Smooth muscle cell (in vitro differentiated cells): Measurements from ENCODE around the gene TBX22. TPM values are rescaled to one million over a fixed set of nuclear protein-coding genes. Genes with fewer than 3 reads are reported as not detected.

Source experiments
- DNase-seq: peaks from one replicate; lab custom pipeline; 2025; ENCODE audit not compliant: unreplicated experiment; lab: John Stamatoyannopoulos, UW
- H2AFZ ChIP-seq: fragments of 200-600 bp; sonication (generic); 2 replicates; pipeline ENCODE4 v1.6.0; 2016; ENCODE audit warnings: antibody characterized with exemption, low read depth, mild to moderate bottlenecking
- H3F3A ChIP-seq: fragments of 200-600 bp; sonication (generic); 2 replicates; pipeline ENCODE4 v1.6.0; 2017; ENCODE audit warnings: antibody characterized with exemption, low read depth
- H3K27ac ChIP-seq: fragments of 200-600 bp; sonication (generic); 2 replicates; pipeline ENCODE4 v1.5.1; 2016; ENCODE audit warnings: low read depth, mild to moderate bottlenecking
- H3K27me3 ChIP-seq: fragments of 200-600 bp; sonication (generic); 2 replicates; pipeline ENCODE4 v1.6.1; 2016; ENCODE audit warnings: low read depth, mild to moderate bottlenecking
- H3K36me3 ChIP-seq: fragments of 200-600 bp; sonication (generic); 2 replicates; pipeline ENCODE4 v1.5.1; 2016; ENCODE audit warnings: low read depth
- H3K4me1 ChIP-seq: fragments of 200-600 bp; sonication (generic); 2 replicates; pipeline ENCODE4 v1.5.1; 2016; ENCODE audit warnings: low read depth
- H3K4me2 ChIP-seq: fragments of 200-600 bp; sonication (generic); 2 replicates; pipeline ENCODE4 v1.6.0; 2016; ENCODE audit warnings: mild to moderate bottlenecking
- H3K4me3 ChIP-seq: fragments of 200-600 bp; sonication (generic); 2 replicates; pipeline ENCODE4 v1.5.1; 2016; ENCODE audit warnings: mild to moderate bottlenecking
- H3K79me2 ChIP-seq: fragments of 200-600 bp; sonication (generic); 2 replicates; pipeline ENCODE4 v1.6.0; 2016; ENCODE audit warnings: low read depth, mild to moderate bottlenecking
- H3K9ac ChIP-seq: fragments of 200-600 bp; sonication (generic); 2 replicates; pipeline ENCODE4 v1.6.0; 2016; ENCODE audit warnings: low read depth
- H3K9me3 ChIP-seq: fragments of 200-600 bp; sonication (generic); replicated peaks from 2 replicates; pipeline ENCODE4 v1.5.1; 2016; ENCODE audit warnings: low read depth
- H4K20me1 ChIP-seq: fragments of 200-600 bp; sonication (generic); 2 replicates; pipeline ENCODE4 v1.6.0; 2016; ENCODE audit warnings: low read depth
- CTCF ChIP-seq: fragments of 200-600 bp; sonication (generic); IDR thresholded peaks from 2 replicates; pipeline ENCODE4 v1.5.1; 2017; ENCODE audit warnings: borderline replicate concordance, mild to moderate bottlenecking, antibody characterized with exemption; ENCODE audit not compliant: insufficient read depth, poor library complexity, severe bottlenecking
- WGBS: methylation state at CpG from one replicate; pipeline ENCODE4 v1.1.7; 2016; ENCODE audit warnings: low lambda C conversion rate; 5-methylcytosine and 5-hydroxymethylcytosine counted together
- polyA plus RNA-seq: library from polyadenylated mRNA; unstranded; fragments of >200 nt; fragmentation: Nextera tagmentation; extraction: Ambion mirVana; gene quantifications from 2 replicates; pipeline ENCODE4 v1.2.1, GENCODE V29; 2016
- total RNA-seq: library from RNA; depleted of rRNA; stranded (reverse); fragments of >200 nt; gene quantifications from 2 replicates; pipeline ENCODE4 v1.2.3, GENCODE V29; 2014

Gene TBX22, protein sequence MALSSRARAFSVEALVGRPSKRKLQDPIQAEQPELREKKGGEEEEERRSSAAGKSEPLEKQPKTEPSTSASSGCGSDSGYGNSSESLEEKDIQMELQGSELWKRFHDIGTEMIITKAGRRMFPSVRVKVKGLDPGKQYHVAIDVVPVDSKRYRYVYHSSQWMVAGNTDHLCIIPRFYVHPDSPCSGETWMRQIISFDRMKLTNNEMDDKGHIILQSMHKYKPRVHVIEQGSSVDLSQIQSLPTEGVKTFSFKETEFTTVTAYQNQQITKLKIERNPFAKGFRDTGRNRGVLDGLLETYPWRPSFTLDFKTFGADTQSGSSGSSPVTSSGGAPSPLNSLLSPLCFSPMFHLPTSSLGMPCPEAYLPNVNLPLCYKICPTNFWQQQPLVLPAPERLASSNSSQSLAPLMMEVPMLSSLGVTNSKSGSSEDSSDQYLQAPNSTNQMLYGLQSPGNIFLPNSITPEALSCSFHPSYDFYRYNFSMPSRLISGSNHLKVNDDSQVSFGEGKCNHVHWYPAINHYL
- total RNA-seq: 0.13 TPM in 1 of 2 replicates, not detected in the other
- polyA plus RNA-seq: not detected in 2 replicates

GRCh38 chrX:80014141-80014940 lies at the start of gene TBX22:
TBX22 (plus strand) TSS chrX:80014753; CDS start chrX:80022270, 7,517 bp downstream.
- no peak for DNase-seq
- no peaks in the 10 kb centered on the region for H3K36me3 ChIP-seq
- 71% methylated on average over 5 of the region's 5 CpGs for WGBS
- no peak for TF ChIP-seq CTCF
- no peak within 1 kb of the TSS for H3K4me3 ChIP-seq
- no peaks in the 10 kb centered on the region for H3K79me2 ChIP-seq
- H3K4me2 ChIP-seq: no peak within 1 kb of the TSS
- H3K27me3 ChIP-seq: no peaks in the 10 kb centered on the region
- H3K9ac ChIP-seq: no peak within 1 kb of the TSS
- H3K9me3 ChIP-seq: no peaks in the 10 kb centered on the region
- no peak within 1 kb of the TSS for H3K27ac ChIP-seq
- H4K20me1 ChIP-seq: no peaks in the 10 kb centered on the region
- no peak within 1 kb of the TSS for H2AFZ ChIP-seq
- no peaks in the 10 kb centered on the region for H3K4me1 ChIP-seq
- H3F3A ChIP-seq: no peaks in the 10 kb centered on the region

- peaks cover 3% of the 10 kb centered on the region for H3K9me3 ChIP-seq
- H3K27me3 ChIP-seq: no peaks in the 10 kb centered on the region
- H3K4me3 ChIP-seq: no peak overlapping the region
- no peak overlapping the region for H3K27ac ChIP-seq
- H3K36me3 ChIP-seq: no peaks in the 10 kb centered on the region
- H3K4me1 ChIP-seq: no peaks in the 10 kb centered on the region
- no peak for TF ChIP-seq CTCF
- H3K4me2 ChIP-seq: no peak overlapping the region
- no peaks in the 10 kb centered on the region for H3K79me2 ChIP-seq
- no peaks in the 10 kb centered on the region for H4K20me1 ChIP-seq
- no peak for DNase-seq
- no peaks in the 10 kb centered on the region for H3F3A ChIP-seq
- H3K9ac ChIP-seq: no peak overlapping the region
- no peak overlapping the region for H2AFZ ChIP-seq
Measured at GRCh38 chrX:79975605-79976004, 38.9 kb upstream of the TBX22 start.

DNA sequence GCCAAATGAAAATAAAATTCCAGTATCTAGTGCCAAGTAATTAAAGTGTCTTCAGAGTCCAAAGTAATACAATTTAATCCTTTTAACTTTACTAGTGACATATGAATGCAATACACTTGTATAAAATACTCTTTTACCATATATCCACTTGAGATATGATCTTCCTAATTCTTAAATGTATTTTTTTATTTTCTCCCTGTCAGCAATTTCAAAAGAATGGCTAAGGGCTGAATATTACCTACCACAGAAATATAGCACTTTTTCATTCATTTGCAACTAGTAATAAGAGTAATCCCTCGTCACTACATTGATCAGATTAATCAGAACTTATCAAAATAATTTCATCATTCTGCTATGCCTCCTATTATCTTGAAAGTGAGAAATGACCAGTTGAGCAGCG lies 10.1 kb upstream of the TBX22 start:
- TF ChIP-seq CTCF: no peak
- H3K9me3 ChIP-seq: peaks cover 3% of the 10 kb centered on the region
- no peaks in the 10 kb centered on the region for H3K36me3 ChIP-seq
- no peak overlapping the region for H2AFZ ChIP-seq
- H4K20me1 ChIP-seq: no peaks in the 10 kb centered on the region
- H3F3A ChIP-seq: no peaks in the 10 kb centered on the region
- H3K4me2 ChIP-seq: no peak overlapping the region
- WGBS: 49% methylated on average over 2 of the region's 2 CpGs
- H3K79me2 ChIP-seq: no peaks in the 10 kb centered on the region
- no peak for DNase-seq
- no peak overlapping the region for H3K27ac ChIP-seq
- H3K9ac ChIP-seq: no peak overlapping the region
- no peak overlapping the region for H3K4me3 ChIP-seq
- H3K4me1 ChIP-seq: no peaks in the 10 kb centered on the region
- H3K27me3 ChIP-seq: no peaks in the 10 kb centered on the region
